Activated T-helper 1 cell treated with Interleukin-2 at 50 U/mL for 16 hours (primary cell): ENCODE measurements around the gene NPM1.

Experiments used
- DNase-seq: peaks from one replicate; pipeline ENCODE4 v3.0.0-alpha.2; 2020; ENCODE audit warnings: low read depth

Gene NPM1

DNA sequence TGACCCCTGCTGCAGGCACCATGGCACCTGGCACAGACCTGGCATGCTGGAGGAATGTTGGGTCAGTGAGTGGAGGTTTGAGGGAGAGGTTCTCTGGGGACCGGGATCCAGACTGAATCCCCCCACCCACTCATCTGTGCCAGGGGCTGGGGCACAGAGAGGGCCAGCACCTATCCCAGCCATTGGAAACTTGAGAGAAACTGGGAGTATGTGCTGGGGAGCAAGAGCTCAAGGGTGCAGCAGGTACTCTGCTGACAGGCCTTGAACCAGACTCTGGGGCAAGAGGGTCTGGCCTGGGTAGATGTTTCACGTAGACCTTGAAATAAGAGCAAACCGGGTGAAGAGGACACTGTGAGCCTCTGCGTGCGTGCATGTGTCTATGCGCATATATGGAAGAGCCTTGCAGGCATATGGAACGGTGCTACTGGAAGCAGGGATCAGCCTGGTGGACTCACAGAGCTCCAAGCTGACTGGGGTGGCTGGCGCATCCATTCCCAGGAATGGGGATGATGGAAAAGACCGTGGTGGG lies 40.6 kb downstream of the NPM1 start:
- no peak for DNase-seq

DNA sequence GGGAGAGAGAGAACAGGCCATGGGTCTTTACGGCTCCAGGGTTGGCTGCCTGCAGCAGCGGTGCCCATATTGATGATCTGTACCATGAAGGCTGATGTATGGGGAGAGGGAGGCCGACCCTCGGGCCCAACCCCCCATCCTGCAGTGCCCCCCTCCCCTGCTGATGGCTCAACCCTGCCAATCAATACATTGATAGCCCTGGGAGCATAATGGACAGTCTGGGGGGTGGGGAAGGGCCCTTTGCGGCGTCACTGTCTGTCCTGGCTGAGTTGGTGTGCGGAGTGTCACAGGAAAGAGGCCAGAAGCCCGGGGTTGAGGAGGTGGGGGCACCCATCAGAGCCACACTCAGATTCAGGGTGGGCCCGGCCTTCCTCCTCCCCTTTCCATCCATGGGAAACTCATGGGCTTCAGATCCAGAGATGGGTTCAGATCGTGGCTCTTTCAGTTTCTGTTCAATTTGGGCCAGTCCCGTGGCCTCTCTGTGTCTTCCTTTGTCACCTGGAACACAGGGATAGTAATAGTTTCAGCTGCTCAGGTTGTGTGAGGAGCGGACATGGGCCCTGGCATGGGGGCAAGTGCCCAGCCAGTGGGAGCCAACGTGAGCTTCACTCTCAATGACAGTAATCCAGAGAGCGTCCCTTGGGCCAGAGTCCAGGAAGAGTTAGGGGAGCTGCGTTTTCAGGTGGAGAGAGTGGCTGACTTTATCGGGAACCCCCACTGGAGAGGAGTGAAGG lies 41.3 kb downstream of the NPM1 start:
- no peak for DNase-seq

GRCh38 chr5:171429543-171429910 lies 41.9 kb downstream of the NPM1 start:
- no peak for DNase-seq

- no peak for DNase-seq
Observed at GRCh38 chr5:171431251-171431777, 43.7 kb downstream of the NPM1 start.

- DNase-seq: no peak
Observed at GRCh38 chr5:171432076-171432475, 44.4 kb downstream of the NPM1 start.

DNA sequence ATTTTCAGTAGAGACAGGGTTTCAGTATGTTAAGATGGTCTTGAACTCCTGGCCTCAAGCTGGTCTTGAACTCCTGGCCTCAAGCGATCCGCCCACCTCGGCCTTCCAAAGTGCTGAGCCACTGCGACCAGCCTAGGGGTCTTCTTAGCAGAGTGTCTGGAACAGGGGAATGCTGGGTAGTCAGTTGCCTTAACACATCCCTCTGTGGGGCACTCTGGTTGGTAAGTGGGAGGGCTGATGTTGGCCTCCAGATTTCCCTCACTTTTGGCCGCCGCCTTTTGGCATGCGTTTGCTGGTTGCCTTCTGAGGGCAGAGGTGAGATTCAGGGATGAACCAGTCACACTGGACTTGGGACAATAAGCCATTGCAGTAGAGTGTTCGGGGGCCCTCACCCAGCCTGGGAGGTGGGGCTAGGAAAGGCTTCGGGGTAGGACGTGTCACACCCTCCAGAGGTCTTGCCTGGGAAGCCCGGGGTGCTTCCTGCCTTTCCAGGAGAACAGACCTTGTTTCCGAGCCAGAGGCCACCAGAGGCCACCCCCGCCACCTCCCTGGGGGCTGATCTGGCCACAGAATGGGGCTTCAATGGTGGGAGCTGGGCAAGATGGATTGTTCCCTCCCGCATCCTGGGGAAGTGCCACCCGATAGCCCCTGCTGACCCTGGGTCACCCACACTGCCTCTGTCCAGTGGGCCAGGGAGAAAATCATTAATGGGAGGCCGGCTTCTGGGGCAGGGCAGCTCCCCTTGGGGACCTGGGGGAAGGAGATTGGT lies 45.1 kb downstream of the NPM1 start:
- no peak for DNase-seq

- no peak for DNase-seq
Observed at GRCh38 chr5:171433352-171433698, 45.7 kb downstream of the NPM1 start.

DNA sequence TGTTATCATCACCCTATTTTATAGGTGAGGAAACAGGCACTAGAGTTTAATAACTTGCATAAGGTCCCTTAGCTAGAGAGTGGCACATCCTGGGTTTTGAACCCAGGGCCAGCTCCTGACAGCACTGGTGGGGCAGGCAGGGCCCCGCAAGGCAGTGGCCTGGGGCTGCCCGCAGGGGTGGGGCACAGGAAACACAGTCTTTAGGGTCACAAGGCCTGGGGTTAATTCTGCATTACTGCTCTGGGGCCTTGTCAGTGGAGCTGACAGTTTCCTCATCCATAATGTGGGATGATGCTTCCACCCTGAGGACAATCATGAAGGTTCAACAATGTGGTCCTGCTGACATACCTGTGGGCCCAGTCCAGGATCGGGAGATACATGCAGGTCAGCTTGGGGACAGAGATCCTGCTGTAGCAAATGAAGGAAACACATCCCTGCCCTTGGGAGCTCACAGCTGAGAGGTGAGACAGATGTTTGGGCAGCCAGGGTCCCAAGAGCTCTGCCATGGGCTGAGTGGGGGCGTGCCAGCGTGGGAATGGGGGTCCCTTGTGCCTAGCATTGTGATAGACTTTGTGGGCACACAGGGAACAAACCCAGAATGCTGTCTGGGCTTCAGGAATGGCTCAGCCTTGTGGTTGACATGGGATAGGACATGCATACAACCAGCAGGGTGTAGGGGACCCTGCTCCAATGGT lies 46.5 kb downstream of the NPM1 start:
- DNase-seq: no peak

DNA sequence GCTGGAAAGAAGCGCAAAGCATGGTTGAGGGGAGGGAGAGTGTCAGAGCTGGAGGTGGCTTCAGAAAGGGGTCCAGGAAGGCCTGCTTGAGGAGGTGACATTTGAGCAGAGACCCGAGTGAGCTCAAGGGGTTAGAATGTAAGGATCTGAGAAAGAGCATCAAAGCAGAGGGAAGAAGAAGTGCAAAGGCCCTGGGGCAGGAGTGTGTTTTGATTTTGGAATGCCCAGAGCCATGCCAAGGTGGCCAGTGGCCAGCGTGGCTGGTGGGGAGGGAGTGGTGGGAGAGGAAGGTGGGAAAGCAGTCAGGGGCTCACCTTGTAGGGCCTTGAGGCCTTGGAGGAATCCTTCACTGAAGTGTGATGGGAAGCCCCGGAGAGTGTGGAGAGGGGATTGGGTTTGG lies 47.2 kb downstream of the NPM1 start:
- no peak for DNase-seq

DNA sequence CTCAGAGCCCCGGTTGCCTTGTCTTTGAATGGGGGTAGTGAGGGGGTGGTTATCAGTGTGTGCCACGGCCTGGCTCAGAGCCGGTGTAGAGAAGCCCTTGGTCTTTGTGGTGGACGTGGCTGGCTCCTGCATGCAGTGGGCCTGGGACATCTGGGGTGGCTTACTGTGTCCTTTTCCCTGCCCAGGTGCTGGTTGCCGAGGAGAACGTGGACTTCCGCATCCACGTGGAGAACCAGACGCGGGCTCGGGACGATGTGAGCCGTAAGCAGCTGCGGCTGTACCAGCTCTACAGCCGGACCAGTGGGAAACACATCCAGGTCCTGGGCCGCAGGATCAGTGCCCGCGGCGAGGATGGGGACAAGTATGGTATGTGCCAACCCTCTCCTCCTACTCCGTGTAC lies 48.3 kb downstream of the NPM1 start:
- no peak for DNase-seq

- DNase-seq: no peak
Observed at GRCh38 chr5:171436804-171437285, 49.2 kb downstream of the NPM1 start.

DNA sequence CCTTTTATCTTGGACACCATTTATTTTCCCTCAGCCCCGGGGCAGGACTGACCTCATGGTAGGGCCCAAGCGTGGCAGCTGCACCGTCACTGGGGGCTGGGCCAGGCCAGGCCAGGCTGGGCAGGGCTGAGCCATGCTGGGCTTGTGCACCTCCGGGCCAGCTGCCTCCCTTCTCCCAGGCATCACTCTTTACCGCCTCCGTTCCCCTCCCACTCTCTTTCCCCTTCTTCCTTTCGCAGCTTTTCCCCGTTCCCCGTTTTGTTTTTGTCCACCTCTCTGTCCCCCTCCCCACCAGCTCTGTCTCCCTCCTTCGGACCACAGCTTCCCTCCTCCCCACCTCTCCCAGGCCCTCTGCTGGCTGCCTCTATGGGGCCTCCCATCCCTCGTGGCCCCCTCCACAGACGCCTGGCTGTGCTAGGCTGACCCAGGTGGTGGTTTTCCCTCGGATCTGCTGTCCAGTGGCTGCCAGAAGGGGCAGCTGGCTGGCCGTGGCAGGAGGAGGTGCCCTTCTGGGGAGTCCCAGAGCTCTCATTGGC lies 49.7 kb downstream of the NPM1 start:
- DNase-seq: no peak

- DNase-seq: no peak
Observed at GRCh38 chr5:171438738-171439137, 51.1 kb downstream of the NPM1 start.

DNA sequence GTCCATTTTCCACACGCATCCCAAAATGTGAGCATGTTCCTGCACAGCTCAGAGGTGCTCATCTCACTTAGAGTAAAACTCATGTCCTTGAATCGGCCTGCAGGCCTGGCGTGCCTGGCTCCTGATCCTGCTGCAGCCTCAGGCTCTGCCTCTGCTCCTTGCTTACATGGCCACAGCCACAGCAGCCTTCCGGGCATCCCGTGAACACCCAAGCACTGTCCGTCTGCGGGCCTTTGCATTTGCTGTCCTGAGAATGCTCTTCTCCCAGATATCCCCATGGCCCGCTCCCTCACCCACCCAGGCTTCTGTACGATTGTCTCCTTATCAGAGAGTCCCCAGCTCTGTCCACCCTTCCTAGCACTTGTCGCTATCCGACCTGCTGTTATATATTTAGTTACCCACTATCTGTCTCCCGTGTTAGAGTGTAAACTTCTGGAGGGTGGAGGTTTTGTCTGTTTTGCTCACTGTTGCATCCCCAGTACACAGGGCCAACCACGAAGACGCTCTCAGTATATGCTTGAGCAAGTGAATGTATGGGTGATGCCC lies 53.7 kb downstream of the NPM1 start:
- no peak for DNase-seq

- no peak for DNase-seq
Observed at GRCh38 chr5:171442287-171443042, 54.8 kb downstream of the NPM1 start.

GRCh38 chr5:171444582-171444981 lies 56.9 kb downstream of the NPM1 start:
- no peak for DNase-seq

DNA sequence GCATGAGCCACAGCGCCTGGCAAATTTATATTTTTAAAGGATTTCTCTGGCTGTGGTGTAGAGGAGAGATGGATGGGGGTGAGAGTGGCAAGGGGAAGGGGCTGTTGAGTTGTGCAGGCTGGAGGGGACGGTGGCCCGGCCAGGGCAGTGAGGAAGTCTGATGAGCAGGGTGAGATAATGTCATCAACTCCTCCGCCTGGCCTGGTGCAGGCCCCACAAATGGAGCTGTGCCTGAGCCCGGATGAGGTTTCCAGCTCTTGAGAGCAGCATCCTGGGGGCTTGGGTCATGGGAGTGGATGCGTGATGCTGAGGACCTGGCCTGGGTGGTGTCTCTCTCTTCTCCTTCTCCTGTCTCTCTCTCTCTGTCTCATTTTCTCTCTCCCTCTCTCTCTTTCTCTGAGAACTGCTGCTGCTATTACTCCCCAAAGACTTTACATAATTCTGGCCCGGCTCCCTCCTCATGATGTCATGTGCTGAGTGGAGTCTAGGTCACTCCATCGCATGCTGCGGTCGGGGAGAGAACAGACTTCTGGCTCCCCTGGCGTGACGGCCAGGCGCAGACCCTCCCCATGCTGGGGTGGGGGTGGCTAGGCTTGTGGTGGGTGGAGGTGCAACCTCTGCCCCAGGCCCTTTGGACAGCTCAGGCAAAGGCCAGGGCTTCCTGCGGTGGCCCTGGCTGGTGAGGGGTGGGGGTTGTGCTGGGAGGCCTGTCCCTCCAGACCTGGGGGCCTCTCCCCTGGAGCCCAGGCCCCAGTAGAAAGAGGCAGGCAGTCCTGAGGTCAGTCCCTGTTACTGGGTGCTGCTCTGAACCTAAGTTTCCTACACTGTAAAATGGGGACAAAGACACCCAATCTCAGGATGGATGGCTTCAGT lies 58.2 kb downstream of the NPM1 start:
- DNase-seq: no peak

DNA sequence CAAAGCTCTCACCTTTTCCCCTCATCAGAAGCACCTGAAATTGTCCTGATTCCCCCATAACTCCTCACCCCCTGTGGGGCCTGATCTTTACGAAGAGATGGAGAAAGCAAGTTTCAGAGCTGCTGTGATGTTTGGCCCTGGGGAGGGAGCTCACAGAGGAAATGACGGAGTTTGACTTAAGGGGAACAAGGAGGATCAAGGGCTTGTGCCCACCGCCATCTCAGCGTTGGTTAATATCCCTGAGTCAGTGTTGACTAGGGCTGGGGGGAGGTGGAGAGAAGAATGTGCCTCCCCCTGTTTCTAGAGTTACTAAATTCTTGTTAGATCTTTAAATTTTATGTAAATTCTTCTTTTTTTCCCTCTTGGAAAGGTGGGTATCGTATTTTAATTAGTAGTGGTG lies 59.6 kb downstream of the NPM1 start:
- DNase-seq: no peak

DNA sequence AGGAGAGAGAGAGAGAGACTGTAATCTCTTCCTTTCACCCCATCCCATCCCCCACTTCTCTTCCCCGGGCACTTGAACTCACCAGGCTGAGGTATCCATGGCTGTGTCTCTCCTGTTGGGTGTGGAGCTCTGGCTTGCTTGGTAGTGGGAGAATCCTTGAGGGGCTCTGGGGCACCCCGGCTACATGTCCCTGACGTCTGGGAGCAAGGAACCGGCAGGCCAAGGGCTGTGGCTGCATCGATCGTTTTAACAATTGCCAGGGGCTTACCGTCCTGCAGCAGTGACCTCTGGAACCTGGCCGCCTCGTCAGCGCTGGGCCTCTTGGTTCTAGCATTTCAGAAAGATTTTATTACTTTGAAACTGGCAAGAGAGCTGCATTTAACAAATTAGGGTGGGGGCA lies 61.8 kb downstream of the NPM1 start:
- no peak for DNase-seq
